Hematopoietic multipotent progenitor cell treated with erythropoietin and hydrocortisone succinate and interleukin-3 and kit ligand, for 4 days (in vitro differentiated cells): ENCODE measurements around the gene STYXL2.

Experiments used
- DNase-seq: peaks from one replicate; pipeline ENCODE4 v3.0.0-alpha.2; 2015

Gene STYXL2

DNA sequence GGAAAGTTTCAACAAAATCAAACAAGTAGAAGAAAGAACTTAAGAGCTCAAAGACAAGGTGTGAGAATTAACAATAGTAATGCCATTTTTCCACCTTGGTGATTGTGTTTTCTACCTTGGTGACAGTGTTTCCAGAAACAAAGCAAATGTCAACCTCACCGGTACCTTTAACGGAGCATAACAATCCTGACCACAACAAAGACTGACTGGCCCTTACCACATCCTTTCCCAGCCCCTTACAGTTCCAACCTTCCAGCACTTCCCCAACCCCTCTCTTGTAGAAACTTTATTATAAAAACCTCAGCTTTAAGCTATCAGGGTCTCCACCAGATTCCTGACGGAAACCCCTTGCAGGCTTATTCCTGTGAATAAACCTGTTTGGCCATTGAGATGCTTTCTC is 16.7 kb downstream of the STYXL2 start:
- DNase-seq, result no peak

DNA sequence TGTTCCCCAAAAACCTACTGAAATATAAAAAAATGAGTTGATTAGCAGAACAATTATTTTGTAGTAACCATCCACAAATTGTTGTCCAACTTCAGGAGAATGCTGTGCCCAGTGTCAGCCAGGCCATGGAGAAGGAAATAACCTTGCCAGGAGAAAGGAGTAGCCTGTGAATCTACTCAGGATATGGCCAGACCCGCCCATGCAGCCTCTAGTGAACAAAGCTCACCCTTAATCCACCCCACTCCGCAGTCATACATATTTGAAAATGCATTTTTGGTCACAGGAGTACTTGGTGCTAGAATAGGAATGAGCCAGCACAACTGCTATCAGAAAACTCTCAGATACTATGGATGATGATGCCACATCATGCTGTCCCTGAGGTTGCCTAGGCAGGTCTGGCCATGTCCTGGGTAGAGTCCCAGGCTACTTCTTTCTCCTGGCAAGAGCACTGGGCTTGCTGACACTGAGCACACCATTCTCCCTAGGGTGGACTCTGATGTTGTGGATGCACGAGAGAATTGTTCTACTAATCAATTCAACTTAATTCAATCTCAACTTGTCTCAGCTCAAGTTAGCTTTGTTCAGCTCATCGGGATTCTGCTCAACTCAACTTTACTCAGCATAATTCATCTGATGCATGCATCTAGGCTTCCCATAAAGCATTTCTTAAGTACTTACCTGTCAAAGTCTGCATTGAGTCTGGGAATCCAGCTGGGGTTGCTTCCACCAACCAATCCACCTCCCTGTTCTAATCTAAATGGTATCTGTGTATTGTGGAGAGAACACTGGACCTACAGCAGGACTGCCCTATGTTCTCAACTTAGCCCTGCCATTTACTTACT is 18.2 kb downstream of the STYXL2 start:
- DNase-seq, result no peak

DNA sequence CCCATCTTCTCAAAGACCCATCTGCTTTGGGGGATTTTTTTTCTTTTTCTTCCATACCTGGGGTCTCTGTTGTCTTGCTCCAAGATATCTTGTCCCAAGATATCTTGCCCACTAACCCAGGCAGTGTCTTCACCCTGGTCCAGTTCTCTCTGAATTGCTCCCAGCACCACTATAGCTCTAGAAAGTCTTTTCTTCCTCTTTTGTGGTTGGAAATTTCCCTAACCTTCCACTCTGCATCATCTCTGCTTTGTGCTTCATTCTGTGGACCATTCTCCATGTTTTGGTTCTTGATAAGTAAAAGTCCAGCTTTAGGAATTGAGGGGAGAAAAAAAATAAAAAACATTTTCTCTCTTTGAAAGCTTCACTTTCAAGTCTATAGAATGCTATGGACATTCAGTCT is 20.9 kb downstream of the STYXL2 start:
- DNase-seq, result no peak

DNA sequence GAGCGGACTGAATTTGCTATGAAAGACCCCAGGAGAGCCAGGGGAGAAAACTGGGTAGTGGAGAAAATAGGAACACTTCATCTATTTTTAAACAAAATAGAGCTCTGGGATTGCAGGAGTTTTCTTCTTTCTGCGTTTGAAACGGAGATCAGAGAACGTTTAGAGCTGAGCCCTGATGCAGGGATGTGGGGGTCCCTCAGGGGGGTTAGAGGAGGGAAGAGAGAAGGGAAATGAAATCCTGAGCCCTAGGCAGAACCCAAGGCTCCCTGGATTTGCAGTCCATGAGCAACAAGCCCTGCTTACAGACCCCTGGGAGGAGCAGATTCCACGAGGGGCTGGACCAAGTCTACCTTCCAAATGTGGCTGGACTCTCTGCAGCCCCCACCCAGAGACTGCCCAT is 21.8 kb downstream of the STYXL2 start:
- DNase-seq, result no peak

DNA sequence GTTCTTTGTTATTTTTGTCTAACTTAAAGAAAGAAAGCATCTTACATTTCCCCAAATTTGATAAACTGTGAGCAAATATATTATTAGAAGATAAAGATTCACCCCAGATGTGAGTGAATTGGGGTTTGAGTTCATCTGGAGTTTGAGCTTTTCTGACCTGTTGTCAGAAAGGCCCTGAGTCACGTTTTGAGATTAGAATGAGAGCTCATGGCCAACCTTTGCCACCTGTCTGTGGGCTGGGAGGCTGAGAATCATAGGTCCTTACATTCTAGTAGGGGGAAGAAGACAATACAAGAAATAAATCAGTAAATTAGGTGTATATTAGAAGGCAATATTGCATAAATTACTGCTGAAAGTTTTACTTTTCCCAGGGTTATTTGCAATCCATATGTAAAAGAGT is 22.3 kb downstream of the STYXL2 start:
- DNase-seq, result no peak

DNA sequence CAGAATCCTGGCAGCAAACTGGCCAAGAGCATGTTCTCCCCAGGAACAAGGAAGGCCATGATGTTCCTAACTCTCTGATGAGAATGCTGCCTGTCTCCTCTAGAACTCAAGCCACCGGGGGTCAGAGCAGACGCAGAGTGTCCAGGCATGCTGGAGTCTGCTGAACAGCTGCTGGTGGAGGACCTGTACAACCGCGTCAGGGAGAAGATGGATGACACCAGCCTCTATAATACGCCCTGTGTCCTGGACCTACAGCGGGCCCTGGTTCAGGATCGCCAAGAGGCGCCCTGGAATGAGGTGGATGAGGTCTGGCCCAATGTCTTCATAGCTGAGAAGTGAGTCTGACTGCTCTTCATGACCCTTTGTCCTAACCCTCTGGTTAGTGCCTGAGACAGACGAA is 23.4 kb downstream of the STYXL2 start:
- DNase-seq, result no peak

DNA sequence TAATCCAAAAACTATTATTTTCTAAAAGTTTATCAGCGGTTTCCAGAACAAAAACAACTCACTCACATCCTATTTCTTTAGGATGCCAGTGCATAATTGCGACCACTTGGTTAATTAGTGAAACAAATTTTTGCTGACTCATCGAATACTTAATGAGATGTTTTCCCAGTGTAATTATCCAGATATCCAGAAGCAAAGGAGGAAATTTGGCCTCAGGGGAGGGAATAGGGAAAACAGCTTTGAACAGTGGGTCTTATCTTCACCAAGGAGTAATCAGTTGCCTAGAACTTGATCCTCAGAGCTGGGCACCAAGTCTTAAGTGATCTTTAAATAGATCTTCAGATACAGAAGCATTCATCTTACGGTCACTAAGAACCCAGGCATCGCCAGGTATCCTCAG is 24.3 kb downstream of the STYXL2 start:
- no peak for DNase-seq

DNA sequence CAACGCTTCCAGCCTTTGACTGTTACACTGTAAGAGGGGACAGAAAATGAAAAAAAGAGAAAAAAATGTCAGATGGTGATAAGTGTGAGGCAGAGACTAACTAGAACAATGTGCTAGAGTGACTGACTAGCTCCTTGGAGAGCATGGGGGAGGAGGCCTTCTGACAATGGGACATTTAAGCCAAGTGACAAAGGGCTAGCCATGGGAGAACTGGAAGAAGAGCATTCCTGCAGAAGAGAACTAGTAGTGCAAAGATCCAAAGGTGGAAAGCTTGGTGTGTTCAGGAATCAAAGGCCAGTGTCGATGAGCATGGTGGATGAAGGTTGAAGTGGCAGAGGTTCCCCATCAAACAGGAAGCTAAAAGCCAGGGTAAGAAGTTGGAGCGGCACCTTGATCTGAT is 25.8 kb downstream of the STYXL2 start:
- DNase-seq, result no peak

DNA sequence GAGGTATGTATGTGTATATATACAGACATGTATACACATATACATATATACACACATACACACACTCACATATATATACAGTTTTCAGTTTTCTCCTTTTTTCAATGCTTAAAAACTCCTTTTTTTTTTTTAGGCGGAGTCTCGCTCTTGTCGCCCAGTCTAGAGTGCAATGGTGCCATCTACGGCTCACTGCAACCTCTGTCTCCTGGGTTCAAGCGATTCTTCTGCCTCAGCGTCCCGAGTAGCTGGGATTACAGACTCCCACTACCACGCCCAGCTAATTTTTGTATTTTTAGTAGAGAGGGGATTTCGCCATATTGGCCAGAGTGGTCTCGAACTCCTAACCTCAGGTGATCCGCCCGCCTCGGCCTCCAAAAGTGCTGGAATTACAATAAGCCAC is 27.0 kb downstream of the STYXL2 start:
- DNase-seq, result peak; percentile 36

DNA sequence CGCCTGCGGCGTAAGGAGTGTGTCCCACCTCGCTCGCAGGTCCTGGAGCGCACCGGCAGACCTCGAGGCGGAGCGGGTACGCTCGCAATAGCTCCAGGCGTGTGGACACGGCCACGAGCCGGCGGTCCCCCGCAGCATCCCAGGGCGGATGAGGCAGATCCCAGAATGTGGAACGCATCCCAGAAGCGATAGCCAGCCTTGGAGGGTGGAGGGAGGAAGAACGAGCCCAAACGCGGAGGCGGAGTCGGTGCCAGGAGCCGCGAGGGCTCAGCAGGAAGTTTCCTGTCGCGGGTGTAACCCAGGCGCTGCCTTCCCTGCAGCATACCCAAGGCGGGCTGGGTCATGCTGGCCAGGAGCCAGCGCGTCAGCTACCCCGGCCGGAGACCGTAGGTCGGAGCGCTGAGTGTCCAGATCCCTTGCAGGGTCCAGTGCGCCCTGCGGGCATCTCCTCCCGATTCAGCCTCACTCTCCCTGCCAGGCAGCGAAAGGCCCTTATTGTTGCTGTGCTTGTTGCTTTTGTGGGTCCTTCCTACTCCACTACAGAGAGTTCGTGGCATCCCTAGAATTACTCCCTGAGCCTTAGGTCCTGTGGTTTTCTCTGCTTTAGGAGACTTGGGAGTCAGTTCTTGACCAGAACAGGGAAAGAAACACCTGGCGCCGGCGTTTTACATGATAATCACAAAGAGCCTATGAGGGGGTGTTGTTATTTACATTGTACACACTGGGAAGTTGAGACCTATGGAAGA is 27.7 kb downstream of the STYXL2 start:
- DNase-seq, result peak; percentile 50

DNA sequence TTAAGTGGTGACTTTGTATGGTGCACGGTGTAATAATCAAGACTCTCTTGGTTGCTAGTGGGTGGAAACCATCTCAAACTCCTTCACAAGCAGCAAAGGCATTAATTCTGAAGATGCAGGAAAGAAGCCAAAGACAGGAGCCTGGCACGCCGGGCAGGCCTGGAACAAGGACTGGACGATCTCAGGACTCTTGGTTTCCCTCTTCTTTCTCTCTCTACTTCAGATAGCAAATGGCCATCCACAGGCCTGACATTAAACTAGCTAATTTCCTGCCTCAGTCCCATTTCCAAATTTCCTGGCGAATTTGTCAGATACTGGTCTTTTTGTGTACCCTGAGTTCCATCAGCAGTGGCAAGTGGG is 28.2 kb downstream of the STYXL2 start:
- no peak for DNase-seq

DNA sequence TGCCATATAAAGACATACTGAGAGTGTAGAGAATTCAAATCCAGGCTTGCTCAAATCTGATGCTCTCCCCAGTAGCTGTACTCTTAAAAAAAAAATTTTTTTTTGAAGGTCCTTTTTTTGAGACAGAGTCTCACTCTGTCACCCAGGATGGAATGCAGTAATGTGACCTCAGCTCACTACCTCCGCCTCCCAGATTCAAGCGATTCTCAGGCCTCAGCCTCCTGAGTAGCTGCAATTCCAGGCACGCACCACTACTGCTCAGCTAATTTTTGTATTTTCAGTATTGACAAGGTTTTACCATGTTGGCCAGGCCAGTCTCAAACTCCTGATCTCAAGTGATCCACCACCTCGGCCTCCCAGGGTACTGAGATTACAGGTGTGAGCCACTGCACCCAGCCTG is 28.7 kb downstream of the STYXL2 start:
- DNase-seq, result no peak

DNA sequence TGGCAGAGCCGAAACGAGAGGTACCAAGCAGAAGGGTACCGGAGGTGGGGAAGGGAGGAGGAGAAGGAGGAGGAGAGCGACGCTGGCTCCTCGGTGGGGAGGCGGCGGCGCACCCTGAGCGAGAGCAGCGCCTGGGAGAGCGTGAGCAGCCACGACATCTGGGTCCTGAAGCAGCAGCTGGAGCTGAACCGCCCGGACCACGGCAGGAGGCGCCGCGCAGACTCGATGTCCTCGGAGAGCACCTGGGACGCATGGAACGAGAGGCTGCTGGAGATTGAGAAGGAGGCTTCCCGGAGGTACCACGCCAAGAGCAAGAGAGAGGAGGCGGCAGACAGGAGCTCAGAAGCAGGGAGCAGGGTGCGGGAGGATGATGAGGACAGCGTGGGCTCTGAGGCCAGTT is 32.4 kb downstream of the STYXL2 start:
- DNase-seq, result no peak

DNA sequence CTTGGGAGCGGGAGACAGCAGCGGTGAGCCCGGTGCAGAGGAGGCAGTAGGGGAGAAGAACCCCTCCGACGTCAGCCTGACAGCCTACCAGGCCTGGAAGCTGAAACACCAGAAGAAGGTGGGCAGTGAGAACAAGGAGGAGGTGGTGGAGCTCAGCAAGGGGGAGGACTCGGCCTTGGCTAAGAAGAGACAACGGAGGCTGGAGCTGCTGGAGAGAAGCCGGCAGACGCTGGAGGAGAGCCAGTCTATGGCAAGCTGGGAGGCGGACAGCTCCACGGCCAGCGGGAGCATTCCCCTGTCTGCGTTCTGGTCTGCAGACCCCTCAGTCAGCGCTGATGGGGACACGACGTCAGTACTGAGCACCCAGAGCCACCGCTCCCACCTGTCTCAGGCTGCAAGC is 32.9 kb downstream of the STYXL2 start:
- DNase-seq, result no peak

DNA sequence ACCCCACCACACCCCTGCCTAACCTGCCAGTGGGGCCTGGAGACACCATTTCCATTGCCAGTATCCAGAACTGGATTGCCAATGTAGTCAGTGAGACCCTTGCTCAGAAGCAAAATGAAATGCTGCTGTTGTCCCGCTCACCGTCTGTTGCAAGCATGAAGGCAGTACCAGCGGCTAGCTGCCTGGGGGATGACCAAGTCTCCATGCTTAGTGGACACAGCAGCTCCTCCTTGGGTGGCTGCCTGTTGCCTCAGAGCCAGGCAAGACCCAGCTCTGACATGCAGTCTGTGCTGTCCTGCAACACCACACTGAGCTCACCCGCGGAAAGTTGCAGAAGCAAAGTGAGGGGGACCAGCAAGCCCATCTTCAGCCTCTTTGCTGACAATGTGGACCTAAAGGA is 33.4 kb downstream of the STYXL2 start:
- no peak for DNase-seq

DNA sequence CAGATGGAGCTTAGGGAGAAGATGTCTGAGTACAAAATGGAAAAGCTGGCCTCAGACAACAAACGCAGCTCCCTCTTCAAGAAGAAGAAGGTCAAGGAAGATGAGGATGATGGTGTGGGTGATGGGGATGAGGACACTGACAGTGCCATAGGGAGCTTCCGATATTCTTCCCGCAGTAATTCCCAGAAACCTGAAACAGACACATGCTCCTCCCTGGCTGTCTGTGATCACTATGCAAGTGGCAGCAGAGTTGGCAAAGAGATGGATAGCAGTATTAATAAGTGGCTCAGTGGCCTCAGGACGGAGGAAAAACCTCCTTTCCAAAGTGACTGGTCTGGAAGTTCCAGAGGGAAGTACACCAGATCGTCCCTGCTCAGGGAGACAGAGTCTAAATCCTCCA is 33.8 kb downstream of the STYXL2 start:
- no peak for DNase-seq

DNA sequence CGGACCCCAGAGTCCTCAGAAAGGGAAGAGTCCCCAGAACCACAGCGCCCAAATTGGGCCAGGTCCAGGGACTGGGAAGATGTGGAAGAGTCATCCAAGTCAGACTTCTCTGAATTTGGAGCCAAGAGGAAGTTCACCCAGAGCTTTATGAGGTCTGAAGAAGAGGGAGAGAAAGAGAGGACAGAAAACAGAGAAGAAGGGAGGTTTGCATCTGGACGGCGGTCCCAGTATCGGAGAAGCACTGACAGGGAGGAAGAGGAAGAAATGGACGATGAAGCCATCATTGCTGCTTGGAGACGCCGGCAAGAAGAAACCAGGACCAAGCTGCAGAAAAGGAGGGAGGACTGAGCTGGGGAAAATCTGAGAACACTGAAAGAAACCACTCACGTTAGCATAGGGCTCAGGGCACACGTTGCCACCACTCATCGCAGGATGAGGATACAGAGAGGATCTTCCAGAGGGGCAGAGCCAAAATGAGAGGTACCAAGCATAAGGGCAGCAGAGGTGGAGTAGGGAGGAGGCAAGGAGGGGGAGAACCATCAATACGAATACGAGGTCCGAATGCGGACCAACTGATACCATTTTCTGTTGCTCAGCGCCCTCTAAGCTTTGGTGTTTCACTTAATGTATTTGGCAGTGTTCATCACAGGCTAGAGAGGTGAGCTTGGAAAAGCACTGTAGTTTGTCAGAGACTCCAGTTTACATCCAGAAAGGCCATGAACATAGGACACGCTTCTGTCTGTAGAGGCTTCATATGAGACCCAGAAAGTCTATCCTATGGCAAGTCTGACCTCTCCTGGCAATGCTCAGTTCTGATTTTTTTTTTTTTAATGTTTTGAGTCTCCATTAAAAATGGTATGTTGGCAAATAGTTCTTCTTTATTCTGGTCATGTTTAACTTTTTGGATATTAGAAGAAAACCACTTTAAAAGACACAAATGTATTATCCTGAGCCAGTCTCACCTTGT is 34.7 kb downstream of the STYXL2 start:
- peak; percentile 18 for DNase-seq

DNA sequence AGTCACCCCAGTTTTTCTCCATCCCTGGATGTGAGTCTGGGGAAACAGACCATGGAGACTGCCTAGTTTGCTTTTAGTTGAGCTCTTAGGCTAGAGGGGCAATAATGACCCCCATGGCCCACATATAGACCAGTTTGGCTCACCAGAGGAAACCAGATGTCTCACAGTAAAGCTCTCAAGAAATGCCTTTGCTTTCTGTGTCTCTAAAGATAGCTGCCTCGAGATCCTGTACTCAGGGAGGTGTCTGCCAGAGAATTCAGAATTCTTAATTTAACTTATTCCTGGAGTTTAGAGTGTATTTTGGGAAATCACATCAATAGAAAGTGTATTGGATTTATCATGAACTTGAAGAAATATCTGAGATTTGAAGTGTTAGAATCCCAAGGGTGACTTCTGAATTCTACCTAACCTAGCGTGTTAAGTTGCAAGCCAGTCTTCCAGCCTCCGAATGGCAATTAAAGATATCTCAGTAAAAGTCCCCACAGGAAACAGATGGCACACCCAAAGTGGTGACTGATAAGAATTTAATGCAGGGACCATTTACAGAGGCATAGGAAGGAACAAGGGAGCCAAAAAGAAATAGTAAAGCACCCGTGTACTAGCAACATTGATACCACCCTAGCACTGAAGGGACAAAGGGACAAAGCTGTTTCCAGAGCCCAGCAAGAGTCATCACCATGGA is 37.1 kb downstream of the STYXL2 start:
- peak; percentile 68 for DNase-seq

DNA sequence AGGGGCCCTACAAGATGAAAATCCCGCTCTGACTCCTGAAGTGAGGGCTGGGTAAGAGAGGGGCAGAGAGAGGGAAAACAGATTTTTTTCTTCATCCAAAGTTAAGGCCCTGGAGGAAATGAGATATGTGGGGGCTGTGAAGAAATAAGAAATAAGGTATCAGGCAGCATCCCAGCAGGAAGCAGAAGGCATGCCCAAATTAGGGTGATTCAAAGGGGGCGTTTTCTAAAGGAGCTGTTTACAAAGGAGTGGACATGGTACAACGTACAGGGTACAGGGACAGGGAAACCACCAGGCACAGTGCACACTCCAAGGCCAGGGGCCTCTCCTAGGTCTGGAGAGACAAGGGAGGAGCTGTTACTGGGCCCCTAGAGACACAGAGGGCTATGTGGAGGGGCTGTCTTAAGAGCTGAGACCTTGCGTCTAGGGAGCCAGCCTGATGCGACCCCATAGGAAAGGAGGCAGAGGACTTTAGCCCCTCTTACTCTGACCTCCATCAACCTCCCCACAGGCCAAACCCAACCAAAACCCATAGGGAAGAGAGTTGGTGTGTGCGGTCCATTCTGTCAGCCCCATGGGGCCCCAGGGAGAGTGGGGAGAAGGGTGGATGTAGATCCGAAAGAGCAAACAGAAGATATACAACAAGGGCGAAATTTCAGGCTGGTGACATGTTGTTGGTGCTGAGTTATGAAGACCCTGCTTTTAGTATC is 38.6 kb downstream of the STYXL2 start:
- DNase-seq, result no peak

DNA sequence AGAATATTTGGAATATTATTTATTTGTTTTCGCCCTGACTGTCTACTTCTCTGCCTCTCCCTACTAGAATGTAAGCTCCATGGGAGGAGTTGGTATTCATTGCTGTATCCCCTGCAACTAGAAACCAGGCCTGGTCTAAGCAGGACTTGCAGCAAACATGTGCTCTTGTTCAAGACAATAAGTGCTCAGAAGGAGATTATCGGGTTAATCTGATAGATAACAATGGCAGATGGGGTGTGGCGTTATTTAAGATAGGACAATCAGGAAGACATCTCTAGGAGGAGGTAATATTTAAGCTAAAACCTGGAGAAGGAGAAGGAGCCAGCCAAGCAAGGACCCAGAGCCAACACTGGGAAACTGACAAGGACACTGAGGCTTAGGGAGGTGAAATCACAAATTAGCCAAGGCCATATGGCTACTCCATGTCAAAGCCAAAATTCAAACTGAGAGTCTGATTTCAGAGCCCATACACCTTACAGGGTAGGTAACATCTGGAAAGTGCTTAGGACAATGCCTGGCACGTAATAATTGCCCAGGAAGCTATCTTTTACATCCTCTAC is 41.5 kb downstream of the STYXL2 start:
- DNase-seq, result no peak

DNA sequence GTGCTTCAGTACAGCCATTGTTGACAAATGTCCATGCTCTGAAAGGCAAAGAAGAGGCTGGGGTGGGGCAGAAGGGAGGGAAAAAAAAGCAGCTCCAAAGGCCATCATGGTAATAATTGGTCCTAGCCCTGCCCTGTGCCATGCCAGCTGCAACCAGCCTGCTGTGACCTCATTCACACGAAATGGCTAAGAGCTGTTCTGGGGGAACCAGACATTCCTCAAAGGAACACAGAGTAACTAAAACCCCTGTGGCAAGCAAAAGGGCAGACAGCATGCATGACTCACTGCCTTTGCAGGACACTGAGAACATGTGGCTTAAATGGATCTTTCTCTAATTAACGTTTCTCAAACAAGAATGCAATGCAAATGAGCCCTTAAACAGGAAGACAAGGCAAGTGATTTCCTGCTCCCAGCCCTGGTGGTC is 42.3 kb downstream of the STYXL2 start:
- no peak for DNase-seq

DNA sequence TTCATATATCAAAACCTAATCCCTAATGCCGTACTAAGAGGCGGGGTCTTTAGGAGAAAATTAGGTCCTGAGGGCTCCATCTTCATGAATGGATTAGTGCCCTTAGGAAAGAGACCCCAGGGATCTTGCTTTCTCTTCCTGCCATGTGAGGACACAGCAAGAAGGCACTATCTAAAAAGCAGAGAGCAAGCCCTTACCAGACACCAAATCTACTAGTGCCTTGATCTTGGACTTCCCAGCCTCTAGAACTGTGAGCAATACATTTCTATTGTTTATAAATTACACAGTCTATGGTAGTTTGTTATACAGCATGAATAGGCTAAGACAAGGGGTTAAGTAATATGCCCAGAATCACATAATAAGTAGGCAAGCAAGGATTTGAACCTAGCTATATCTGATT is 42.9 kb downstream of the STYXL2 start:
- no peak for DNase-seq
